CD4-positive, alpha-beta T cell treated with Interleukin-17A for 4 hours (primary cell): ENCODE measurements around the gene KCTD17.
A peak's percentile ranks its signal among the peaks of the same experiment; 100 is the strongest.

ENCODE experiments used
- DNase-seq: peaks from one replicate; pipeline ENCODE4 v3.0.0-alpha.2; 2020; ENCODE audit warnings: mixed read lengths

Gene KCTD17

DNA sequence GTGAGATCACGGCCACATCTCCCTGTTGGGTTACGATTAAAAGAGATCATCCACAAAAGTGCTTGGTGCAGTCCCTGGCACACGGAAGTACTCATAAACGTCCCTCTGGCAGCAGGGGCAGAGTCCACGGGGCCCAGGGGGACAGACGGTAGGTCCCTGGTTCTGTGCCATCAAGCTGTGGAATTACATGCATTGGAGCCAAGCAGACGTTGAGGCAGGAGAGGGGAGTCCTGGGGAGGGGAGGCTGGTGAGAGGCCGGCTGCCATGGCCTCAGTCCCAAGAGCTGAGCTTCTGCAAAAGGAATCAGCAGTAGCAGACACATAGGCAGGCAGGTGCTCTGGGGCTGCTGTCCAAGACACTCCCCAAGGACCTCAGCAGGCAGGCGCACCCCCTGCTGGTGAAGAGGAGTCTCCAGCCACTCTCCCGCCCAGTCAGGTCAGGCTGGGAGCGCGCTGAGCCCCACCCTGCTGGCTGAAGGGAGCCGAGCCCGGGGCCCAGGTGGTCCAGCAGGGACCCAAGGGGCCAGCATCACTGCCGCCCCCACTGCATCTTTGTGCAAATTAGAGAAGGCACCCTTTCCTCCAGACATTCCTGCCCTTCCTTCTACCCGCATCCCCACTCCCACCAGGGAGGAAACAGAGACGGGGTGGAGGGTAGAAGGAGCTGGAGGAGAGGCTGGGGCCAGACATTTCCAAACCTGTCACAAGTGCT, 7.6 kb upstream of the KCTD17 start:
- DNase-seq, result peak; percentile 50

GRCh38 chr22:37044634-37045625, 6.6 kb upstream of the KCTD17 start:
- no peak for DNase-seq

DNA sequence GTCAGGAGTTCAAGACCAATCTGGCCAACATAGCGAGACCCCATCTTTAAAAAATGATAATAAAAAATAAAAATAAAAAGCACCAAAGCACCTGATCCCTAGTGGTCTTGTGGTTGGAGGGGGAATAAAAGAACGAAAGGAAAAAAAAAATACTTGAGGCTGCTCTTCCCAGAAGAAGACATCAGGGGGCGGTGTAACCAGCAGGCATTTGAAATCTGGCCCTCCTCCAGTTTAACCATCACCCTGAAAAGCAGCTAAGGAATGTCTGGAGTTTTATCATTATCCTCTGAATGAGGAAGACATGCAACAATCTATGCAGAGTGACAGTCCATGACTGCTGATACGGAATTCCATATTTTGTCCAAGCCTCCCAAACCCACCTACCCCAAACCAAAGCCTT, 5.6 kb upstream of the KCTD17 start:
- no peak for DNase-seq

- DNase-seq, result no peak
These were observed 5.0 kb upstream of the KCTD17 start for GRCh38 chr22:37046589-37046988.

- DNase-seq, result no peak
These were observed 4.5 kb upstream of the KCTD17 start for GRCh38 chr22:37047006-37047405.

GRCh38 chr22:37048133-37048532, 3.4 kb upstream of the KCTD17 start:
- DNase-seq, result no peak

DNA sequence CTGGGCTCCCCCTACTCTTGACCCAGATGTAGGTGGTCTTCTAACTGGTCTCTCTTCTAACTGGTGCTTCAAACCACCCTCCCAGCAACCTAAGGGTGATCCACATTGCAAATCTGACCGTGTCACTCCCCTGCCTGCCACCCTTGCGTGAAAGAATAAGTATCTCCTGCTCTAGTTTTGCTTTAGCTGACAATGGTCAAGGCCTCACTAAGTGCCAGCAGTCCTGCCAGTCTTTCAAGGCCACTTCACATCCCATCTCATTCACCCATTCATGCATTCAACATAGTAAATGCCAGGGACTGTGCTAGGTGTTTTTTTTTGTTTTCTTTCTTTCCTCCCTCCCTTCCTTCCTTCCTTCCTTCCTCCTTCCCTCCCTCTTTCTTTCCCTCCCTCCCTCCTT, 2.3 kb upstream of the KCTD17 start:
- no peak for DNase-seq

DNA sequence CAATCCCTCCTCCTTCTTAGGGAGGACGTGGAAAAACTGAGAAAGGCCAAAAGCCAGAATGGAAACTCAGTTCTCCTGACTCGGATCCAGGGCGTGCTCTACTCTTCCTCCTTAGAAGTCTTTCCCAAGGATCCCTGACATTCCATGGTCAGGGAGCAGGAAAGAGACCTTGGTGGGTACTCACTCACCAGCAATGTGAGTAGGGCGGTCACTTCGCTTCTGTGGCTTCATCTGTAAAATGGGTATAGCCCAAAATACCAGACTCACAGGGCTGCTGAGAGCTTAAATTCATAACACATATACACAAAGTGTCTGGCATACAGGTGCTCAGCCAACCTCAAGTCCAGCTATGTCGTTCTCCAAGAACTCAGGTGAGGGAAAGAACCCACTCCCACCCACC, 629 bp upstream of the KCTD17 start:
- DNase-seq, result no peak

GRCh38 chr22:37052386-37053309, 1.1 kb downstream of the KCTD17 start:
- no peak for DNase-seq

GRCh38 chr22:37053310-37054055, 1.9 kb downstream of the KCTD17 start:
- no peak for DNase-seq

- no peak for DNase-seq
These were observed 2.5 kb downstream of the KCTD17 start for GRCh38 chr22:37054056-37054395.

DNA sequence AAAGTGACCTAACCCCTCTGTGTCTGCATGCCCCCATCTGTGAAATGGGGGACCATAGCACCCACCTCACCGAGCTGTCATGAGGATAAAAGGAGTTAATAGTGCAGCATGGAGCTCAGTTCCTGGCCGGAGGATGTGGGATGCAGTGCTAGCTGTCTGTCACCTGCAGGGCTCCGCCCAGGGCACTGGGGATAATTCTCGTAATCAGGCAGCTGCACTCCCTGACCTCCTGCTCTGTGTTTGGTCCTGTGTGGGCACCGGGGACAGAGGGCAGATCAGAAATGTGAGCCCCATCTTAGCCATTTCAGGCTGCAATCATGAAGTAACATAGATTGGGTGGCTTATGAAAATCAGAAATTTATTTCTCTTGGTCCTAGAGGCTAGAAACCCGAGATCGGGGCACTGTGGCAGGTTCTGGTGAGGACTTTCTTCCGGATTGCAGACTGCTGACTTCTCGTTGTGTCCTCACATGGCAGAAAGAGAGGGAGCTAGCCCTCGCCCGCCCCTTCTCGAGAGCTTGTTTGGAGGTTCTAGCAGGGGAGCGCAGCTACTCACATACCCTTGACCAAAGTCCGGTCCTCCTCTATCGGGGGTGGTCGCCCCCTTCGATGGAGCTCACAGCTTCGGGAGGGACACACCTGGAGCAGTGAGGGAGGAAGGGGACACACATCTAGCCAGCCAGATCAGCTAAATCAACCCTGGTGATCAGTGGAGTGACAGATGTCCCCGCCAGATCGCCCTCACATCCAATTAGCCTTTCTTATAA, 3.2 kb downstream of the KCTD17 start:
- DNase-seq, result no peak

DNA sequence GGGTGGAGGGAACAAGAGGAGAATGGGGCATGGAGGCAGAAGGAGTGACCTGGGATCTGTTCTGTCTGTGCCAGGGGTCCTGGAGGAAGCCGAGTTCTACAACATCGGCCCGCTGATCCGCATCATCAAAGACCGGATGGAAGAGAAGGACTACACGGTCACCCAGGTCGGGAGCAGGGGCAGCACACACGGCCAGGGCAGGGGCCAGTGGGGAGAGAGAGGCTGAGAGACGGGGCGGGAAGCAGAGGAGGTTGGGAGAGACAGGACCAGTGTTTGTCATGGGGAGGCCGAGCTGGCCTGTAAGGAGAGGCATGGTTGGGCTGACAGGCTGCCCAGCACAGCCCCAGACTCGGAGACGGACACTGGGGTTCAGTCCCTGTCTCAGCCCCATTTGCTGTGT, 4.7 kb downstream of the KCTD17 start:
- no peak for DNase-seq

- DNase-seq, result no peak
These were observed 5.7 kb downstream of the KCTD17 start for GRCh38 chr22:37057226-37057625.

- DNase-seq, result no peak
These were observed 6.4 kb downstream of the KCTD17 start for GRCh38 chr22:37057796-37058510.

DNA sequence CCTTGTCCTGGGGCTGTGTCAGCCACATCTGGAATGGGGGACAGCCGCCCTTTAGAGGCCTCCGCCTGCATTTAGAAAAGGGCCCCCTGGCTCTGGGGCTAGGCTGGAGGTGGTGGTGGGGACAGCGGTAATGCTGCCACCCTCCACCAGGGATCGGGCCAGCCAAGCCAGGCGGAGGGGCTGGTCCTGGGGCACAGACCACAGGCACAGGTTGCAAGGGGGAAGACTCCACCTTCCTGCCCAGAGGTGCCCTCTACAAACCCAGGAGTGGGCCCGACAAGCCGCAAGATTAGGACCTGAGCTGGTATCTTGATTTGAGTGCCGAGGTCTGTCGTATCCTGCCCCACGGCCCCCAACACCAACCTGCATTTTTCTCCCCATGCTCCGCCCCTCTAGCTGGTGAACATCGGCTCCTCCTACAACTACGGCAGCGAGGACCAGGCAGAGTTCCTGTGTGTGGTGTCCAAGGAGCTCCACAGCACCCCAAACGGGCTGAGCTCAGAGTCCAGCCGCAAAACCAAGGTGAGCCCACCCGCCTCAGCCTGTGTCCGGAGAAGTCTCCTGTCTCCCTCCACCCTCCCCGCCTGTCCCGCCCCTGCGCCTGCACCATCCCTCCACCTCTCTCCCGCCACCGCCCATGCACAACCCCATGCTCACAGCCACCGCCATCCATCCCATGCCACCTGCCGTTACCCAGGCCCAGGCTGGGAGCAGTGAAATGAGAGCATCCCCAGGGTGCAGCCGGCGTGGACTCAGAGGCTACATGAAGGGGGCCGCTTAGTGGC, 7.6 kb downstream of the KCTD17 start:
- no peak for DNase-seq

DNA sequence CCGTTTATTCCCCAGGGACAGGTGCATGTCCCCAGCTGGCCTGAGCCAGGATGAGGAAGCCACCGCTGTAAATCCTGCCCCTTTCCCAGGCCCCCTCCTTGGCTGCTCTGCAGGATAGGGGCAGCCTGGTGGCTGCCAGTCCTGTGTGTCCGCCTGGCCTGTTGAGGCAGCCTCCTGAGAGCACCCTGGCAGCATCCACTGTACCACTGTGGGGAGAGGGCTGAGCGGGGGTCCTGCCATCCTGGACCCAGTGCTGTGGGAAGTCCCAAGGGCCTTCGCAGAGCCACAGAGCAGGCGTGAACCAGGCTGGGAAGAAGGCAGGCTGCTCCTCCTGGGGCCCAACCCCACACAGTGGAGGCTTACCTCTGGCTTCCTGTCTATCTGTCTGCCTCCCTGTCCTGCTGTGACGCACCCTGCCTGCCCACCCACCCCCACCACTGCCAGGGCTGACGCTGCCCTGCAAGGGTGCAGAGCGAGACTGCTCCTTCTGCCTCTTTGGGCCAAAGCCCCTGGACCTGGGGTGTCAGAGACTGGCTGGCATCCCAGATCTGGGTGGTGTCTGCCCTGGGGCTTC, 8.4 kb downstream of the KCTD17 start:
- peak; percentile 38 for DNase-seq

- DNase-seq, result no peak
These were observed 9.5 kb downstream of the KCTD17 start for GRCh38 chr22:37060801-37061610.
